K562 (cell line): Measurements from ENCODE around the gene PCED1B. TPM values are rescaled to one million over a fixed set of nuclear protein-coding genes. Genes with fewer than 3 reads are reported as not detected.
A peak's percentile ranks its signal among the peaks of the same experiment; 100 is the strongest.

Source experiments
- ATF1 ChIP-seq, 2 experiments: fragments of 450-650 bp in 1 of 2; IDR thresholded peaks; 2 replicates each; pipeline ENCODE4 v1.6.1; 2016; ENCODE audit warnings: missing compliant biosample characterization in 1 of 2, missing genetic modification characterization in 1 of 2
- CEBPZ ChIP-seq: fragments of 150-350 bp; IDR thresholded peaks from 2 replicates; pipeline ENCODE4 v1.6.1; 2014; ENCODE audit warnings: low read depth, mild to moderate bottlenecking, low read length, borderline replicate concordance
- ELF4 ChIP-seq: fragments of 450-650 bp; formaldehyde crosslinking; IDR thresholded peaks from 2 replicates; pipeline ENCODE4 v1.4.0; 2022; ENCODE audit warnings: missing genetic modification characterization
- ETV5 ChIP-seq: sonication (generic); formaldehyde crosslinking; IDR thresholded peaks from 2 replicates; pipeline ENCODE4 v1.4.0; 2020; ENCODE audit warnings: low read depth, mild to moderate bottlenecking, missing genetic modification reagents
- MEF2D ChIP-seq: conservative IDR thresholded peaks from 2 replicates; pipeline ENCODE4 v1.6.1; 2016; ENCODE audit warnings: low read depth, missing genetic modification characterization, missing compliant biosample characterization
- NRF1 ChIP-seq, 2 experiments: fragments of 450-650 bp; IDR thresholded peaks in 1 of 2; conservative IDR thresholded peaks in 1 of 2; 2 replicates each; pipeline ENCODE4 v1.6.1; 2014; ENCODE audit warnings: mild to moderate bottlenecking in 2 of 2
- PCBP1 ChIP-seq: fragments of 200-400 bp; formaldehyde crosslinking; IDR thresholded peaks from 2 replicates; pipeline ENCODE4 v1.6.1; 2018; ENCODE audit warnings: mild to moderate bottlenecking, low read depth, low read length; ENCODE audit not compliant: poor library complexity, severe bottlenecking
- TAL1 ChIP-seq: fragments of 450-650 bp; IDR thresholded peaks from 2 replicates; pipeline ENCODE4 v1.6.1; 2016; ENCODE audit warnings: mild to moderate bottlenecking
- ZBTB5 ChIP-seq: fragments of 450-650 bp; IDR thresholded peaks from 2 replicates; pipeline ENCODE4 v1.6.1; 2017; ENCODE audit warnings: antibody characterized with exemption
- ZNF830 ChIP-seq: fragments of 250-450 bp; sonication (Bioruptor Pico); IDR thresholded peaks from 2 replicates; pipeline ENCODE4 v1.5.0; 2021; ENCODE audit warnings: mild to moderate bottlenecking
- polyA plus RNA-seq, 8 experiments: library from polyadenylated mRNA; depleted of rRNA in 4 of 8; stranded (reverse) in 5 of 8; unstranded in 3 of 8; fragments of >200 nt; fragmentation: Nextera tagmentation in 2 of 8; fragmentation: Illumina TruSeq in 1 of 8; extraction: Ambion mirVana in 2 of 8; extraction: Trizol in 1 of 8; gene quantifications; 2 replicates each; pipeline versions ENCODE4 v1.2.1 to v1.2.3, GENCODE V29; 2011 to 2014; ENCODE audit warnings: inconsistent platforms in 1 of 8, missing spikeins in 1 of 8
- total RNA-seq, 7 experiments: library from RNA; depleted of rRNA in 6 of 7; stranded (reverse); fragments of >200 nt in 6 of 7; fragmentation: Illumina TruSeq in 2 of 7; extraction: Trizol in 2 of 7; gene quantifications; 2 replicates each; pipeline versions ENCODE4 v1.2.1 to v1.2.3, GENCODE V29; 2011 to 2021; ENCODE audit warnings: low replicate concordance in 1 of 7
- TF ChIP-seq, protein P1 (sequence below): fragments of 450-650 bp; IDR thresholded peaks from 2 replicates; pipeline ENCODE4 v1.6.1; 2016; ENCODE audit warnings: borderline replicate concordance
- TF ChIP-seq, protein P2 (sequence below): fragments of 450-650 bp; formaldehyde crosslinking; IDR thresholded peaks from 2 replicates; pipeline ENCODE4 v1.4.0; 2022; ENCODE audit warnings: missing genetic modification characterization
- TF ChIP-seq, protein P3 (sequence below): IDR thresholded peaks from 2 replicates; pipeline ENCODE4 v1.6.1; 2012; ENCODE audit warnings: low read depth, low read length, improper control_type of control experiment, borderline replicate concordance

PCED1B gene
- total and polyA plus RNA-seq, 9 of the 15 experiments (the other 6 are each of a cell fraction or from before 2014, with no cell fraction given) = 1.2 to 9.3 (median 2.5) TPM

- TF ChIP-seq ZBTB5 (no peak), ZNF830 (no peak), PCBP1 (no peak), ELF4 (CRISPR knock-in tag) (no peak), NRF1 (conservative IDR thresholded peaks at IDR 0.05 in 1 of 2, IDR thresholded peaks at IDR 0.05 in 1 of 2) (no peak), TAL1 (peak; percentile 83), ATF1 (CRISPR knock-in tag; IDR thresholded peaks at IDR 0.05) (no peak), ATF1 (tag; IDR thresholded peaks at IDR 0.05) (no peak), MEF2D (tag) (peak; percentile 68; the same call in 1 of the 2 replicates), CEBPZ (no peak), ETV5 (CRISPR knock-in tag) (no peak)
- TF ChIP-seq, protein P1, sequence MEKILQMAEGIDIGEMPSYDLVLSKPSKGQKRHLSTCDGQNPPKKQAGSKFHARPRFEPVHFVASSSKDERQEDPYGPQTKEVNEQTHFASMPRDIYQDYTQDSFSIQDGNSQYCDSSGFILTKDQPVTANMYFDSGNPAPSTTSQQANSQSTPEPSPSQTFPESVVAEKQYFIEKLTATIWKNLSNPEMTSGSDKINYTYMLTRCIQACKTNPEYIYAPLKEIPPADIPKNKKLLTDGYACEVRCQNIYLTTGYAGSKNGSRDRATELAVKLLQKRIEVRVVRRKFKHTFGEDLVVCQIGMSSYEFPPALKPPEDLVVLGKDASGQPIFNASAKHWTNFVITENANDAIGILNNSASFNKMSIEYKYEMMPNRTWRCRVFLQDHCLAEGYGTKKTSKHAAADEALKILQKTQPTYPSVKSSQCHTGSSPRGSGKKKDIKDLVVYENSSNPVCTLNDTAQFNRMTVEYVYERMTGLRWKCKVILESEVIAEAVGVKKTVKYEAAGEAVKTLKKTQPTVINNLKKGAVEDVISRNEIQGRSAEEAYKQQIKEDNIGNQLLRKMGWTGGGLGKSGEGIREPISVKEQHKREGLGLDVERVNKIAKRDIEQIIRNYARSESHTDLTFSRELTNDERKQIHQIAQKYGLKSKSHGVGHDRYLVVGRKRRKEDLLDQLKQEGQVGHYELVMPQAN = no peak
- TF ChIP-seq, protein P2, sequence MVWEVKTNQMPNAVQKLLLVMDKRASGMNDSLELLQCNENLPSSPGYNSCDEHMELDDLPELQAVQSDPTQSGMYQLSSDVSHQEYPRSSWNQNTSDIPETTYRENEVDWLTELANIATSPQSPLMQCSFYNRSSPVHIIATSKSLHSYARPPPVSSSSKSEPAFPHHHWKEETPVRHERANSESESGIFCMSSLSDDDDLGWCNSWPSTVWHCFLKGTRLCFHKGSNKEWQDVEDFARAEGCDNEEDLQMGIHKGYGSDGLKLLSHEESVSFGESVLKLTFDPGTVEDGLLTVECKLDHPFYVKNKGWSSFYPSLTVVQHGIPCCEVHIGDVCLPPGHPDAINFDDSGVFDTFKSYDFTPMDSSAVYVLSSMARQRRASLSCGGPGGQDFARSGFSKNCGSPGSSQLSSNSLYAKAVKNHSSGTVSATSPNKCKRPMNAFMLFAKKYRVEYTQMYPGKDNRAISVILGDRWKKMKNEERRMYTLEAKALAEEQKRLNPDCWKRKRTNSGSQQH (CRISPR knock-in tag) = no peak
- TF ChIP-seq, protein P3, sequence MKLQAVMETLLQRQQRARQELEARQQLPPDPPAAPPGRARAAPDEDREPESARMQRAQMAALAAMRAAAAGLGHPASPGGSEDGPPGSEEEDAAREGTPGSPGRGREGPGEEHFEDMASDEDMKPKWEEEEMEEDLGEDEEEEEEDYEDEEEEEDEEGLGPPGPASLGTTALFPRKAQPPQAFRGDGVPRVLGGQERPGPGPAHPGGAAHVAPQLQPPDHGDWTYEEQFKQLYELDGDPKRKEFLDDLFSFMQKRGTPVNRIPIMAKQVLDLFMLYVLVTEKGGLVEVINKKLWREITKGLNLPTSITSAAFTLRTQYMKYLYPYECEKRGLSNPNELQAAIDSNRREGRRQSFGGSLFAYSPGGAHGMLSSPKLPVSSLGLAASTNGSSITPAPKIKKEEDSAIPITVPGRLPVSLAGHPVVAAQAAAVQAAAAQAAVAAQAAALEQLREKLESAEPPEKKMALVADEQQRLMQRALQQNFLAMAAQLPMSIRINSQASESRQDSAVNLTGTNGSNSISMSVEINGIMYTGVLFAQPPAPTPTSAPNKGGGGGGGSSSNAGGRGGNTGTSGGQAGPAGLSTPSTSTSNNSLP = peak; percentile 28; the same call in 1 of the 2 replicates
These were observed 79.4 kb downstream of the PCED1B start (continued) for GRCh38 chr12:47158792-47159191.
